Measurements from ENCODE around the gene PDE1C.

The PDE1C gene

GRCh38 chr7:32068411-32069101 lies 1.7 kb downstream of the PDE1C start:
- TF ChIP-seq POLR2AphosphoS5 (IDR thresholded peaks at IDR 0.05; ENCODE audit: low read depth, low read length) (no peak), TAF1 (IDR thresholded peaks at IDR 0.05; ENCODE audit: borderline replicate concordance, insufficient read depth, low read length) (no peak), SIN3A (IDR thresholded peaks at IDR 0.05; ENCODE audit: borderline replicate concordance, insufficient read depth, low read length) (no peak), FOXP2 (optimal IDR thresholded peaks at IDR 0.05; ENCODE audit: borderline replicate concordance, extremely low read depth, extremely low read length, insufficient read depth) (no peak)
- TF ChIP-seq, protein P1, sequence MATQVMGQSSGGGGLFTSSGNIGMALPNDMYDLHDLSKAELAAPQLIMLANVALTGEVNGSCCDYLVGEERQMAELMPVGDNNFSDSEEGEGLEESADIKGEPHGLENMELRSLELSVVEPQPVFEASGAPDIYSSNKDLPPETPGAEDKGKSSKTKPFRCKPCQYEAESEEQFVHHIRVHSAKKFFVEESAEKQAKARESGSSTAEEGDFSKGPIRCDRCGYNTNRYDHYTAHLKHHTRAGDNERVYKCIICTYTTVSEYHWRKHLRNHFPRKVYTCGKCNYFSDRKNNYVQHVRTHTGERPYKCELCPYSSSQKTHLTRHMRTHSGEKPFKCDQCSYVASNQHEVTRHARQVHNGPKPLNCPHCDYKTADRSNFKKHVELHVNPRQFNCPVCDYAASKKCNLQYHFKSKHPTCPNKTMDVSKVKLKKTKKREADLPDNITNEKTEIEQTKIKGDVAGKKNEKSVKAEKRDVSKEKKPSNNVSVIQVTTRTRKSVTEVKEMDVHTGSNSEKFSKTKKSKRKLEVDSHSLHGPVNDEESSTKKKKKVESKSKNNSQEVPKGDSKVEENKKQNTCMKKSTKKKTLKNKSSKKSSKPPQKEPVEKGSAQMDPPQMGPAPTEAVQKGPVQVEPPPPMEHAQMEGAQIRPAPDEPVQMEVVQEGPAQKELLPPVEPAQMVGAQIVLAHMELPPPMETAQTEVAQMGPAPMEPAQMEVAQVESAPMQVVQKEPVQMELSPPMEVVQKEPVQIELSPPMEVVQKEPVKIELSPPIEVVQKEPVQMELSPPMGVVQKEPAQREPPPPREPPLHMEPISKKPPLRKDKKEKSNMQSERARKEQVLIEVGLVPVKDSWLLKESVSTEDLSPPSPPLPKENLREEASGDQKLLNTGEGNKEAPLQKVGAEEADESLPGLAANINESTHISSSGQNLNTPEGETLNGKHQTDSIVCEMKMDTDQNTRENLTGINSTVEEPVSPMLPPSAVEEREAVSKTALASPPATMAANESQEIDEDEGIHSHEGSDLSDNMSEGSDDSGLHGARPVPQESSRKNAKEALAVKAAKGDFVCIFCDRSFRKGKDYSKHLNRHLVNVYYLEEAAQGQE (IDR thresholded peaks at IDR 0.05; ENCODE audit: insufficient read depth in 1 of 2, low read depth in 2 of 2, low read length in 2 of 2): no peak

DNA sequence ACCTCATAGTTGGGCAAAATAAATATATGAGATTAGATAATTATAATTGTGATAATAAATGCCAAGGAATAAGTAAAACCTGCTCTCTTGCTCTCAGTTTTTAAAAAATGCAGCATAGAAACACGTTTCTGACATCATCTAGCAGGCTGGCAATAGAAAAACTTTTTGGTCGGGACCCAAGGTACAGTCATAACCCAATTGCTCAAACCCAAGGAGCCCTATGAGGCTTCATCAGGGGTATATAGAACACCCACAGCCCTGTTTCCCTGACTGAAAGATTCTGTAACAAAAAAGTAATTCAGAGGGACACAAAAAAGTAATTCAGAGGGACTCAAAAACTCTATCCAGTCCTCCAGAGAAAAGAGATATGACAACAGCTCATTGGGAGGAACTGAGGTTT lies 3.8 kb downstream of the PDE1C start:
- TF ChIP-seq POLR2AphosphoS5 (IDR thresholded peaks at IDR 0.05; ENCODE audit: low read depth, low read length): no peak
- TF ChIP-seq TAF1 (IDR thresholded peaks at IDR 0.05; ENCODE audit: borderline replicate concordance, insufficient read depth, low read length): no peak
- no peak for TF ChIP-seq FOXP2 (optimal IDR thresholded peaks at IDR 0.05; ENCODE audit: borderline replicate concordance, extremely low read depth, extremely low read length, insufficient read depth)
- no peak for TF ChIP-seq SIN3A (IDR thresholded peaks at IDR 0.05; ENCODE audit: borderline replicate concordance, insufficient read depth, low read length)
- TF ChIP-seq, protein P1 (IDR thresholded peaks at IDR 0.05; ENCODE audit: insufficient read depth in 1 of 2, low read depth in 2 of 2, low read length in 2 of 2): no peak

GRCh38 chr7:32063614-32064013 lies 6.6 kb downstream of the PDE1C start:
- TF ChIP-seq, protein P1 (IDR thresholded peaks at IDR 0.05; ENCODE audit: insufficient read depth in 1 of 2, low read depth in 2 of 2, low read length in 2 of 2): no peak
- TF ChIP-seq TAF1 (IDR thresholded peaks at IDR 0.05; ENCODE audit: borderline replicate concordance, insufficient read depth, low read length) (no peak), POLR2AphosphoS5 (IDR thresholded peaks at IDR 0.05; ENCODE audit: low read depth, low read length) (no peak), SIN3A (IDR thresholded peaks at IDR 0.05; ENCODE audit: borderline replicate concordance, insufficient read depth, low read length) (no peak), FOXP2 (optimal IDR thresholded peaks at IDR 0.05; ENCODE audit: borderline replicate concordance, extremely low read depth, extremely low read length, insufficient read depth) (no peak)

DNA sequence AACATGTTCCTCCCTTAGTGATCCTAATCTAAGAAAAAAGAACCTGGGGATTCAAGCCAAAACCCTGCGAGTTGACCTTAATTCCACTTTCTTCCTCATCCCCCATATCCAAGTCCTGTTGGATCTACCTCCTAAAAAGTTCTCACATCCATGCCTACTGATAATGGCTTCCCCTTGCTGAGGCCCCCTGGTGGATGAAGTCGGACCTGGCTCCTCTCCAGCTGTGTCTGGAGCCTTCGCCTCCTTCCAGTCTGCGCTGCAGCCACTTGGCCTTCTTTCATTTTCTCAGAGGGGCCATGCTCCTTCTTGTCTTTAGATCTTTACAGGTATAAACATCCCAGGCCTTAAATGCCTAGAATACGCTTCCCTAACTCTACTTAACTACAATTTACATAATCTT lies 8.1 kb downstream of the PDE1C start:
- TF ChIP-seq, protein P1 (IDR thresholded peaks at IDR 0.05; ENCODE audit: insufficient read depth in 1 of 2, low read depth in 2 of 2, low read length in 2 of 2): no peak
- no peak for TF ChIP-seq POLR2AphosphoS5 (IDR thresholded peaks at IDR 0.05; ENCODE audit: low read depth, low read length)
- no peak for TF ChIP-seq SIN3A (IDR thresholded peaks at IDR 0.05; ENCODE audit: borderline replicate concordance, insufficient read depth, low read length)
- no peak for TF ChIP-seq FOXP2 (optimal IDR thresholded peaks at IDR 0.05; ENCODE audit: borderline replicate concordance, extremely low read depth, extremely low read length, insufficient read depth)
- no peak for TF ChIP-seq TAF1 (IDR thresholded peaks at IDR 0.05; ENCODE audit: borderline replicate concordance, insufficient read depth, low read length)
